ENCODE measurements around the gene ARHGAP40. TPM values are rescaled to one million over a fixed set of nuclear protein-coding genes. Genes with fewer than 3 reads are reported as not detected.

The ARHGAP40 gene
- polyA plus RNA-seq, 3 donors, result 0.39 to 0.86 (median 0.79) TPM

GRCh38 chr20:38609815-38610214 lies 8.2 kb downstream of the ARHGAP40 start:
- DNase-seq (ENCODE audit: extremely low read depth in 1 of 11, low read depth in 9 of 11, low spot score in 4 of 11), result no peak

GRCh38 chr20:38610521-38610920 lies 8.9 kb downstream of the ARHGAP40 start:
- no peak for DNase-seq (ENCODE audit: extremely low read depth in 1 of 11, low read depth in 9 of 11, low spot score in 4 of 11)

DNA sequence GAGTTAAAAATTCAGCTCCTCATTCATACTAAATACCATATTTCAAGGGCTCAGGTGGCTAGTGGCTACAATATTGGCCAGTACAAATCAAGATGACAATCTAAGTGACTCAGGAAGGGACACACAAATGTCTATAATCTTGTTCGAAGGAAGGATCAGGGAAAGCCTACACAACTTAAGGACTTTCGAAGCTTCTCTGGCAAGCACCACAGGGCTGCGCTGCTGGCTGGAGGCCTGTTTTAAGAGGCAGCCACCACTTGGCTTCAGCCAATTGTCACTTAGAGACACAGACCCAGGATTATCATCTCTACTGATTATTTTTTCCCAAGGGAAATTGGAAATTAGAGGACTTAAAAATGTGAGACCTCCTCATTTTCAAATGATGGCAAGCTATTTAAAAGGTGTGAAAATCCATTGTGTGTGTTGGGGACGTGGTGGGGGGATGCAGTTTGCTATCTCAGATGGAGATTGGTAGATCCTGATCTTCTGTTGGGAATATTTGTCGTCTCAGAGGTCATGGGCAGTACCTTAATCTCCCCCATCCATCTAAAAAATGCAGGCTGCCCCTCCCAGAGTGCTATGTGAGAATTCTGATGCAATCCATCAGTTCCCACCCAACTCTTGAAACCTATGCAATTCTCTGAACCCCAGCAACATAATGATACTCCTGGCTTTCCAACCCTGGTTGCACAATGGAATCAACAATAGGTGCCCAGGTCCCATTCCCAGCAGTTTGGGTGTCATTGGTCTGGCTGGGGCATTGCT lies 11.3 kb downstream of the ARHGAP40 start:
- no peak for DNase-seq (ENCODE audit: extremely low read depth in 1 of 11, low read depth in 9 of 11, low spot score in 4 of 11)

DNA sequence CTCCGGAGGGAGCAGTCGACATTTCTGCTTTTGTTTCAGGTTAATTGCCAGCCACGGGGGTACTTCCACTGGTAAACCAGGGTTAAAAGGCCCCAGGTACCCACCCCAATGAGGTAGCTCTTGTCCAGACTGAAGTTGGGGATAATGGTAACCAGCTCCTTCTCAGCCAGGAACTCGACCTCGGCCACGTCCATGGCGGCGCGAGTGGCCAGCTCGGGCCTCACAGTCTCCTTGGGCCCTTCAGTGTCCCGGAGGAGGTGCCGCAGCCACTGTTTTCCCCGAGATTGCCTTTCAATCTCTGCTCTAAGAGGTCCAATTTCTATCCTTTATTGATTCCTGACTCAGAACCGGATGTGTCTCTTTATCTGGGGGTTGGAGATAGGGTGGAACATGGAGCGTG lies 13.7 kb downstream of the ARHGAP40 start:
- no peak for DNase-seq (ENCODE audit: extremely low read depth in 1 of 11, low read depth in 9 of 11, low spot score in 4 of 11)

GRCh38 chr20:38616457-38616856 lies 14.8 kb downstream of the ARHGAP40 start:
- no peak for DNase-seq (ENCODE audit: extremely low read depth in 1 of 11, low read depth in 9 of 11, low spot score in 4 of 11)

DNA sequence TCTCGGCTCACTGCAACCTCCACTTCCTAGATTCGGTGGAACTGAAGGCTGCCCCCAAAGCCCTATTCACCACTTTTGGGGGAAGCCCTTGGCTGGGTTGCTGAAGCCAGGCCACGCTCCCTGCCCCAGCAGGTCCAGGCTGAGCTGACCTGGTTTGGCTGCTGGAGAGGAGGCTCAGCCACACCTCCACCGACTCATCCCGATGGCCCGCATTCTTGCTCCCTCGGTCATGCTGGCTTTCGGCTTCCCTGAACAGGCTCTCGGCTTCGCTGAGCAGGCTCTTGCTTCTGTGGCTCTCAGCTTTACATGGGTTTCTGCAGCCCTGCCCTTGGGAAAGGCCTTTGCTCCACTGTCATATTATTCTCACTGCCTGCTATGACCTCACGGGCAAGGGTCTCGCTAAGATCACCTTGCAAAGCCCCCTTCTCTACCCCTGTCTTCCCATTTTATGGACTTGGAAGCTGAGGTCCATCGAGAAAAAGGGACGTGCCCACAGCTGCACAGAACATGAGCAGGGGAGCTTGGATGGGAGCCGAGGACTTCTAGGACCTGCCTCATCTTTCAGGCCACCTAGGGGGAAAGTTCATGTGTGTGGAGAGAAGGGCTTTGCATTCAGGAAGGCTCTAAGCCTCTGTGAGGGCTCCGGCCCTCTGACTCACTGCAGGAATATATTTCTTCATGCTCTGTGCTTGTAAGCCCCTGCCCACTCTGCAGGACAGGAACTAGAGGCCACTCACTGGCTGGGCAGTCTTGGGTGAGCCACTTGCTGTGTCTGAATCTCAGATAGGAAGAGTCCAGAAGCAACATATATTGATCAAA lies 15.6 kb downstream of the ARHGAP40 start:
- no peak for DNase-seq (ENCODE audit: extremely low read depth in 1 of 11, low read depth in 9 of 11, low spot score in 4 of 11)

DNA sequence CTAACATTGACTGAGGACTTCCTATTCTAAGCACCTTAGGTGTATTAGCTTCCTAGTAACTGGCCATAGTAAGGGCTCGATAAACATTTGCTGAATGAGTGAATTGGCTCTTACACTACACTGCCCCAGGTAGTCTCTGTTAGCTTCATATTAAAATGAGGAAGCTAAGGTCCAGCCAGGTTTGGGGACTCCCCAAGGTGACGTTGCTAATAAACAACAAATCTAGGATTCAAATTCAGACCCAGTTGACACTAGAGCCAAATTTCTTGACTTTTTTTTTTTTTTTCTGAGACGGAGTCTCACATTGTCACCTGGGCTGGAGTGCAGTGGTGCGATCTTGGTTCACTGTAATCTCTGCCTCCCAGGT lies 16.2 kb downstream of the ARHGAP40 start:
- no peak for DNase-seq (ENCODE audit: extremely low read depth in 1 of 11, low read depth in 9 of 11, low spot score in 4 of 11)

DNA sequence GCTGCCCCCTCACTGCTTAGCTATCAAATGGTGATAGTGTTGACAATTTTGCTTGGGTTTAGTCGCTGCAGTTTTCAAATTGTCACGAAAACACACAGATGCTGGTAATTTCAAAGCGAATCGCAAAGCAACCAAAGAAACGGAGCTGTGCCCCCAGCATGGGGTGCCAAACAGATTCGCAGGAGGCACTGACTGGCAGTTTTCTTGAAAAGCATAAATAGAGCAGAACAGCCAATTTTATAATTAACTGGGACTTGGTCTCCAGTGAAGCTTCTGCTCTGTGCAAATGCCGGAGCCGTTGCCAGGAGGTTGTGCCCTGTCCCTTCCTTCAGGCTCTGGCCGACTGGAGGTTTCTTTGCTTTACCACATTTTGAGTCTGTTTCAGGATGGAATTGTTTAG lies 18.8 kb downstream of the ARHGAP40 start:
- DNase-seq (ENCODE audit: extremely low read depth in 1 of 11, low read depth in 9 of 11, low spot score in 4 of 11), result no peak

- no peak for DNase-seq (ENCODE audit: extremely low read depth in 1 of 11, low read depth in 9 of 11, low spot score in 4 of 11)
These were observed 21.5 kb downstream of the ARHGAP40 start for GRCh38 chr20:38623061-38623460.

GRCh38 chr20:38624084-38624483 lies 22.5 kb downstream of the ARHGAP40 start:
- DNase-seq (ENCODE audit: extremely low read depth in 1 of 11, low read depth in 9 of 11, low spot score in 4 of 11), result no peak

- DNase-seq (ENCODE audit: extremely low read depth in 1 of 11, low read depth in 9 of 11, low spot score in 4 of 11), result no peak
These were observed 24.3 kb downstream of the ARHGAP40 start for GRCh38 chr20:38625896-38626295.

GRCh38 chr20:38626921-38627659 lies 25.5 kb downstream of the ARHGAP40 start:
- no peak for DNase-seq (ENCODE audit: extremely low read depth in 1 of 11, low read depth in 9 of 11, low spot score in 4 of 11)

GRCh38 chr20:38628580-38629470 lies 27.2 kb downstream of the ARHGAP40 start:
- DNase-seq (ENCODE audit: extremely low read depth in 1 of 11, low read depth in 9 of 11, low spot score in 4 of 11), result no peak

- no peak for DNase-seq (ENCODE audit: extremely low read depth in 1 of 11, low read depth in 9 of 11, low spot score in 4 of 11)
These were observed 28.4 kb downstream of the ARHGAP40 start for GRCh38 chr20:38629979-38630378.

DNA sequence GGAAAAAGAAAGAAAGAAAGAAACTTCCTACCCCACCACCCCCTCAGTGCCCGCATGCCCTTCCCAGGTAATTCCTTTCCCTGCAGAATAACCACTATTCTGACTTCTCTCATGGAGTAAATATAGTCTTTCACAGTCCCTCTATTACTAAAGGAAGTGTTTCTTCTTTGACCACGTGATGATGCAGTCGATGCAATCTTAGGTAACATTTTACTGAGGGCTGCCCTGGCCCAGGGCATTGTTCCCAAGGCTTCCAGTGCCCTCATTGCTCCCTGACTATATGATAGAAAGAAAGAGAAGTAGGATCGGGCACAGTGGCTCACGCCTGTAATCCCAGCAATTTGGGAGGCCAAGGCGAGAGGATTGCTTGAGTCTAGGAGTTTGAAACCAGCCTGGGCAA lies 29.1 kb downstream of the ARHGAP40 start:
- DNase-seq (ENCODE audit: extremely low read depth in 1 of 11, low read depth in 9 of 11, low spot score in 4 of 11), result no peak

- DNase-seq (ENCODE audit: extremely low read depth in 1 of 11, low read depth in 9 of 11, low spot score in 4 of 11), result no peak
These were observed 29.8 kb downstream of the ARHGAP40 start for GRCh38 chr20:38631155-38632022.

- DNase-seq (ENCODE audit: extremely low read depth in 1 of 11, low read depth in 9 of 11, low spot score in 4 of 11), result peak in 5 of 11 donors; percentile 14 to 41 (median 26)
These were observed 32.0 kb downstream of the ARHGAP40 start for GRCh38 chr20:38633577-38634093.
